Lower leg skin (tissue), 3 donors: Measurements from ENCODE around the gene TNP1.

Experiments
- POLR2A ChIP-seq, 2 donors: fragments of 450-650 bp; IDR thresholded peaks; one replicate each; pipeline ENCODE4 v1.6.1; 2016 to 2017; ENCODE audit warnings: antibody characterized with exemption in 2 of 2, mild to moderate bottlenecking in 1 of 2, moderate library complexity in 1 of 2
- TF ChIP-seq, protein P1 (sequence below), 3 donors: fragments of 450-650 bp; IDR thresholded peaks; one replicate each; pipeline ENCODE4 v1.5.1; 2016; ENCODE audit warnings: antibody characterized with exemption in 3 of 3, mild to moderate bottlenecking in 3 of 3, moderate library complexity in 2 of 3

DNA sequence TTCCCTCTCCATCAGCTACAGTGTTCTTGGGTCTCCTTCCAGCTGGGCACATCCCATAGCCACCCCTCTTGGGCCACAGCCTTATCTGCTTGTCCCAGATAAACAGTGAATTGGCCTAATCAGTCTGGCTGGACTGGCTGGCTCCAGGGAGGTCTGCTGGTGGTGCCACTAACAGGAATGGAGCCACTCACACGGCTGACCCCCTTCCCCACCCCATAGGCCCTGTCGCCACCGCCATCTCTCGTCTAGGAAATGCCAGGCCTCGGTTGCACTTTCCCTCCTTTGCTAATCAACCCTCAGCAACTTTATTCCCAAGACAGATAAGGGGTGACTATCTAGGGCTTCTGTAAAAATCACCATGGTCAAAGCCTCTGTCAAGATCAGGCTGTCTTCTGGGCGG is 23.0 kb upstream of the TNP1 start:
- TF ChIP-seq, protein P1, sequence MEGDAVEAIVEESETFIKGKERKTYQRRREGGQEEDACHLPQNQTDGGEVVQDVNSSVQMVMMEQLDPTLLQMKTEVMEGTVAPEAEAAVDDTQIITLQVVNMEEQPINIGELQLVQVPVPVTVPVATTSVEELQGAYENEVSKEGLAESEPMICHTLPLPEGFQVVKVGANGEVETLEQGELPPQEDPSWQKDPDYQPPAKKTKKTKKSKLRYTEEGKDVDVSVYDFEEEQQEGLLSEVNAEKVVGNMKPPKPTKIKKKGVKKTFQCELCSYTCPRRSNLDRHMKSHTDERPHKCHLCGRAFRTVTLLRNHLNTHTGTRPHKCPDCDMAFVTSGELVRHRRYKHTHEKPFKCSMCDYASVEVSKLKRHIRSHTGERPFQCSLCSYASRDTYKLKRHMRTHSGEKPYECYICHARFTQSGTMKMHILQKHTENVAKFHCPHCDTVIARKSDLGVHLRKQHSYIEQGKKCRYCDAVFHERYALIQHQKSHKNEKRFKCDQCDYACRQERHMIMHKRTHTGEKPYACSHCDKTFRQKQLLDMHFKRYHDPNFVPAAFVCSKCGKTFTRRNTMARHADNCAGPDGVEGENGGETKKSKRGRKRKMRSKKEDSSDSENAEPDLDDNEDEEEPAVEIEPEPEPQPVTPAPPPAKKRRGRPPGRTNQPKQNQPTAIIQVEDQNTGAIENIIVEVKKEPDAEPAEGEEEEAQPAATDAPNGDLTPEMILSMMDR (IDR thresholded peaks at IDR 0.05) = no peak
- TF ChIP-seq POLR2A (IDR thresholded peaks at IDR 0.05) = no peak
